Activated B cell treated with CpG ODN at 0.5 μM for 24 hours (primary cell): Measurements from ENCODE around the gene KIF5B. TPM values are rescaled to one million over a fixed set of nuclear protein-coding genes. Genes with fewer than 3 reads are reported as not detected.
A peak's percentile ranks its signal among the peaks of the same experiment; 100 is the strongest.

ENCODE experiments used
- ATAC-seq: fragments of 200-7000 bp; cut with Tn5 transposase; one replicate; pipeline ENCODE4 v1.10.0; 2021; ENCODE audit warnings: low read depth, mild to moderate bottlenecking, moderate library complexity
- CTCF ChIA-PET: fragments of 350-600 bp; sonication (Branson Sonifier 250); formaldehyde crosslinking; loops from one replicate; lab custom pipeline; 2021; ENCODE audit warnings: antibody characterized with exemption; lab: Charles Lee
- POLR2A ChIA-PET: fragments of 350-600 bp; sonication (Branson Sonifier 250); formaldehyde crosslinking; loops from one replicate; lab custom pipeline; 2021; ENCODE audit warnings: antibody characterized with exemption; lab: Charles Lee
- DNase-seq: peaks from one replicate; pipeline ENCODE4 v3.0.0; 2022
- H3K27ac Mint-ChIP-seq: one replicate; pipeline ENCODE4 v1.8.0; 2020; ENCODE audit warnings: mixed read lengths
- H3K27me3 Mint-ChIP-seq: one replicate; pipeline ENCODE4 v1.8.0; 2021; ENCODE audit warnings: mixed read lengths
- H3K36me3 Mint-ChIP-seq: one replicate; pipeline ENCODE4 v1.8.0; 2021; ENCODE audit warnings: low read depth, mixed read lengths
- H3K4me1 Mint-ChIP-seq: one replicate; pipeline ENCODE4 v1.8.0; 2021; ENCODE audit warnings: mixed read lengths
- H3K4me3 Mint-ChIP-seq: one replicate; pipeline ENCODE4 v1.8.0; 2020; ENCODE audit warnings: mild to moderate bottlenecking, mixed read lengths
- H3K9me3 Mint-ChIP-seq: one replicate; pipeline ENCODE4 v1.8.0; 2020; ENCODE audit warnings: mixed read lengths
- CTCF ChIP-seq: fragments of 200-600 bp; IDR thresholded peaks from one replicate; pipeline ENCODE4 v1.8.0; 2022; ENCODE audit warnings: antibody characterized with exemption, mild to moderate bottlenecking
- intact Hi-C: fragments of 100-400 bp; cut with micrococcal nuclease; formaldehyde crosslinking; loops from one replicate; pipeline ENCODE4 v1.15.1; 2024
- total RNA-seq: library from RNA; stranded (reverse); gene quantifications from 2 replicates; pipeline ENCODE4 v1.2.3, GENCODE V29; 2022

Gene KIF5B
- total RNA-seq, 1 donor from 2014 or later = 45.0 TPM

DNA sequence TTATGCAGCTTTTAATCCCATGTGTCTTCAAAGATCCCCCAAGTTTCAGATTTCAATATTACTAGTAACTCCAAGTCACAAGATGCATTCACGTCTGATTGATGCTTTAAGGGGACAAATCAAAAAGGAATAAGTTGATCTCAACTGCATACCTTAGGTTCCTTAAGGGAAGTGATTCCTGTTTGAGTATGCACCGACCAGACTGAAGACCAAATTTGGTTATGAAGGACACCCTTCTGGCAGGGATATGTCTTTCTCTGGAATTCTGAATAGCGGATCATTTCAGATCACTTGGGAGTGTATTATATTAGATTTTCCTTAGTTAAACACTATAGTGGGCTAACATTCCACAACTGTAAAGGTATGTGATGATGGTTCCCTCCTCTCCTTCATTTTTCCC, 4.3 kb downstream of the KIF5B start:
- Mint-ChIP-seq H3K27ac (no peak overlapping the region), H3K36me3 (peaks cover 37% of the 10 kb centered on the region), H3K4me1 (peaks cover 81% of the 10 kb centered on the region), H3K4me3 (peak overlapping the region; percentile 5), H3K27me3 (no peaks in the 10 kb centered on the region), H3K9me3 (no peaks in the 10 kb centered on the region)
- TF ChIP-seq CTCF = no peak
- intact Hi-C loops = loop anchor here (10.0 kb wide), 3 partner anchors 143 to 1707 kb away; partner anchors contain the start of gene MTPAP
- no peak for ATAC-seq
- CTCF ChIA-PET = no interaction called here
- DNase-seq = no peak
- POLR2A ChIA-PET = no interaction called here

- intact Hi-C loops = loop anchor here (10.0 kb wide), 3 partner anchors 145 to 1705 kb away; partner anchors contain the start of gene MTPAP
- H3K4me1 Mint-ChIP-seq = peaks cover 75% of the 10 kb centered on the region
- H3K27me3 Mint-ChIP-seq = no peaks in the 10 kb centered on the region
- no peak for TF ChIP-seq CTCF
- no peak overlapping the region for H3K4me3 Mint-ChIP-seq
- peaks cover 47% of the 10 kb centered on the region for H3K36me3 Mint-ChIP-seq
- H3K27ac Mint-ChIP-seq = no peak overlapping the region
- ChIA-PET CTCF (no interaction called here), POLR2A (no interaction called here)
- DNase-seq (no peak), ATAC-seq (no peak)
- H3K9me3 Mint-ChIP-seq = no peaks in the 10 kb centered on the region
Observed at GRCh38 chr10:32050177-32050576, 6.0 kb downstream of the KIF5B start.

- DNase-seq (no peak), ATAC-seq (no peak)
- H3K27ac Mint-ChIP-seq = no peak overlapping the region
- H3K4me1 Mint-ChIP-seq = peaks cover 65% of the 10 kb centered on the region
- CTCF ChIA-PET = no interaction called here
- POLR2A ChIA-PET = no interaction called here
- no peaks in the 10 kb centered on the region for H3K9me3 Mint-ChIP-seq
- H3K4me3 Mint-ChIP-seq = no peak overlapping the region
- intact Hi-C loops = no loop called here
- TF ChIP-seq CTCF = no peak
- H3K27me3 Mint-ChIP-seq = no peaks in the 10 kb centered on the region
- peaks cover 53% of the 10 kb centered on the region for H3K36me3 Mint-ChIP-seq
Observed at GRCh38 chr10:32049113-32049512, 7.1 kb downstream of the KIF5B start.

DNA sequence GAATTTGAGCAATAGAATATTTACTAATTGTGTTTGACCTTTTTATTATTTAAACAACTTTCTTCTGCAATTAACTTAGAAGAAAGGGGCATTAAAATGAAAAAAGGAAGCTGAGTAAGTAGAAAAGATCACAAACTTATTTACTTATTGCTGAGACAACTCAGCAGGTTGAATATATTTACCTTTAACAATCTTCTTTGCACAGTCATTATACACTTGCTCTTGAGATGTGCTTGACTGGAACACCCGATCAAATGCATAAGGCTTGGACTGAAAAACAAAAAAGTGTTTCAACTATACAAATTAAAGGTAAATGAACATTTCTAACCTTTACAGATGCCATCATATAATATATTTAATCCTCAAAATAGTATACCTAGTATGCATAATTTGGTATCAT, 7.9 kb downstream of the KIF5B start:
- Mint-ChIP-seq H3K9me3 (no peaks in the 10 kb centered on the region), H3K27me3 (no peaks in the 10 kb centered on the region), H3K4me1 (peaks cover 65% of the 10 kb centered on the region), H3K4me3 (no peak overlapping the region), H3K27ac (no peak overlapping the region), H3K36me3 (peaks cover 62% of the 10 kb centered on the region)
- DNase-seq (no peak), ATAC-seq (no peak)
- TF ChIP-seq CTCF = no peak
- POLR2A ChIA-PET = no interaction called here
- intact Hi-C loops = no loop called here
- CTCF ChIA-PET = no interaction called here

GRCh38 chr10:32047881-32048280, 8.3 kb downstream of the KIF5B start:
- ATAC-seq (no peak), DNase-seq (no peak)
- intact Hi-C loops = no loop called here
- CTCF ChIA-PET = no interaction called here
- H3K4me1 Mint-ChIP-seq = peaks cover 64% of the 10 kb centered on the region
- H3K36me3 Mint-ChIP-seq = peaks cover 65% of the 10 kb centered on the region
- H3K4me3 Mint-ChIP-seq = no peak overlapping the region
- no peaks in the 10 kb centered on the region for H3K27me3 Mint-ChIP-seq
- POLR2A ChIA-PET = no interaction called here
- H3K27ac Mint-ChIP-seq = no peak overlapping the region
- no peak for TF ChIP-seq CTCF
- H3K9me3 Mint-ChIP-seq = no peaks in the 10 kb centered on the region
